Type B pancreatic cell (in vitro differentiated cells): ENCODE results near the gene KCNK6. TPM values are rescaled to one million over a fixed set of nuclear protein-coding genes. Genes with fewer than 3 reads are reported as not detected.

ENCODE experiments used
- DNase-seq: peaks from one replicate; pipeline ENCODE4 v3.0.0; 2021; ENCODE audit warnings: mixed read lengths; ENCODE audit not compliant: unreplicated experiment; ENCODE audit errors: extremely low spot score
- H3K27ac Mint-ChIP-seq: 2 replicates; pipeline ENCODE4 v1.8.0; 2021; ENCODE audit warnings: mild to moderate bottlenecking, mixed read lengths
- H3K27me3 Mint-ChIP-seq: 2 replicates; pipeline ENCODE4 v1.8.0; 2021; ENCODE audit warnings: mixed read lengths
- H3K36me3 Mint-ChIP-seq: 2 replicates; pipeline ENCODE4 v1.8.0; 2021; ENCODE audit warnings: mixed read lengths
- H3K4me1 Mint-ChIP-seq: one replicate; pipeline ENCODE4 v1.8.0; 2021; ENCODE audit warnings: mixed read lengths; ENCODE audit not compliant: unreplicated experiment
- H3K4me3 Mint-ChIP-seq: 2 replicates; pipeline ENCODE4 v1.8.0; 2021; ENCODE audit warnings: mild to moderate bottlenecking, mixed read lengths
- H3K9me3 Mint-ChIP-seq: 2 replicates; pipeline ENCODE4 v1.8.0; 2021; ENCODE audit warnings: mixed read lengths
- total RNA-seq: library from RNA; stranded (reverse); gene quantifications from 2 replicates; pipeline ENCODE4 v1.2.1, GENCODE V29; 2021; ENCODE audit warnings: low replicate concordance
- TF ChIP-seq, protein P1 (sequence below): fragments of 200-600 bp; sonication (generic); conservative IDR thresholded peaks from 2 replicates; pipeline ENCODE4 v1.5.0; 2021; ENCODE audit warnings: antibody characterized with exemption, mild to moderate bottlenecking

Gene KCNK6
- total RNA-seq, 1 donor from 2014 or later = 5.2 TPM

DNA sequence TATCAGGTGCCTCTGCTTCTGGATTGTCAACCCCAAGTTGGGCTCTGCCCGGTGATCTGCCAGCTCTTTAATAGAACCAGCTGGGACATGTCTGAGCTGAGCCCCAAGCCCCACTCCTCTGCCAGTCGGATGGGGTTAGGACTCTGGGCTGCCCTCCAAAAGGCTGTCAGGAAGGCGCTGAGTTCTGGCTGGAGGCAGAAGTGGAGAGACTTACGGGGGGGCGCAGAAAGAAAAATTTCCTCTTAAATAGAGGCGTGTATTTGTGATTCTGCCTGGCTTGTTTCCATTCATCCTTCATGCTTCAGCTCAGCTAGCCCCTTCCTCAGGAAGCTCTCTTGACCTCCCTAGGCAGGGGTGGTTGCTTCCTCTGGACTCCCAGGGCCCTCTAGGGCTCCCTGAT lies 985 bp upstream of the KCNK6 start:
- peaks cover 3% of the 10 kb centered on the region for H3K4me1 Mint-ChIP-seq
- peaks cover 5% of the 10 kb centered on the region for H3K36me3 Mint-ChIP-seq
- H3K4me3 Mint-ChIP-seq = peak overlapping the region; percentile 84
- peaks cover 56% of the 10 kb centered on the region for H3K27me3 Mint-ChIP-seq
- peak overlapping the region; percentile 21 for H3K27ac Mint-ChIP-seq
- no peaks in the 10 kb centered on the region for H3K9me3 Mint-ChIP-seq
- TF ChIP-seq, protein P1, sequence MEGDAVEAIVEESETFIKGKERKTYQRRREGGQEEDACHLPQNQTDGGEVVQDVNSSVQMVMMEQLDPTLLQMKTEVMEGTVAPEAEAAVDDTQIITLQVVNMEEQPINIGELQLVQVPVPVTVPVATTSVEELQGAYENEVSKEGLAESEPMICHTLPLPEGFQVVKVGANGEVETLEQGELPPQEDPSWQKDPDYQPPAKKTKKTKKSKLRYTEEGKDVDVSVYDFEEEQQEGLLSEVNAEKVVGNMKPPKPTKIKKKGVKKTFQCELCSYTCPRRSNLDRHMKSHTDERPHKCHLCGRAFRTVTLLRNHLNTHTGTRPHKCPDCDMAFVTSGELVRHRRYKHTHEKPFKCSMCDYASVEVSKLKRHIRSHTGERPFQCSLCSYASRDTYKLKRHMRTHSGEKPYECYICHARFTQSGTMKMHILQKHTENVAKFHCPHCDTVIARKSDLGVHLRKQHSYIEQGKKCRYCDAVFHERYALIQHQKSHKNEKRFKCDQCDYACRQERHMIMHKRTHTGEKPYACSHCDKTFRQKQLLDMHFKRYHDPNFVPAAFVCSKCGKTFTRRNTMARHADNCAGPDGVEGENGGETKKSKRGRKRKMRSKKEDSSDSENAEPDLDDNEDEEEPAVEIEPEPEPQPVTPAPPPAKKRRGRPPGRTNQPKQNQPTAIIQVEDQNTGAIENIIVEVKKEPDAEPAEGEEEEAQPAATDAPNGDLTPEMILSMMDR = no peak
- no peak for DNase-seq

DNA sequence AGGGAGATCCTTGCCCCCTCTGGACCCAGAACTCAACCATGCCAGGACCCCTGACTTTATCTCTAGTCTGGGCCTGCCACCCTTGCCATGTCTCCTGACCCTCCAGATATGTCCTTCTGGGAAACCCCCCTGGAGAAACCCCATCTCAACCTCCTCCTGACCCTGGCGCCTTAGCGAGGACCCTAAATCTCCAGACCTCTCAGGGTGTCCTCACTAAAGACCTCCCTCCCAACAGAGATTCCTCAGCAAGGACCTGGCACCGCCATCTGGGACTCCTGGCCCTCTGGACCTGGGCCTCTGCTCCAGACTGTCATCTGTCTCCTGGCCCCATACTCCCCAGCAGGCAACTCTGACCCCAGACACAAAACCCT lies 1.3 kb downstream of the KCNK6 start:
- DNase-seq = no peak
- peaks cover 56% of the 10 kb centered on the region for H3K27me3 Mint-ChIP-seq
- H3K27ac Mint-ChIP-seq = no peak overlapping the region
- H3K9me3 Mint-ChIP-seq = no peaks in the 10 kb centered on the region
- TF ChIP-seq, protein P1 = no peak
- H3K36me3 Mint-ChIP-seq = peaks cover 5% of the 10 kb centered on the region
- H3K4me3 Mint-ChIP-seq = peak overlapping the region; percentile 81
- H3K4me1 Mint-ChIP-seq = peaks cover 3% of the 10 kb centered on the region

DNA sequence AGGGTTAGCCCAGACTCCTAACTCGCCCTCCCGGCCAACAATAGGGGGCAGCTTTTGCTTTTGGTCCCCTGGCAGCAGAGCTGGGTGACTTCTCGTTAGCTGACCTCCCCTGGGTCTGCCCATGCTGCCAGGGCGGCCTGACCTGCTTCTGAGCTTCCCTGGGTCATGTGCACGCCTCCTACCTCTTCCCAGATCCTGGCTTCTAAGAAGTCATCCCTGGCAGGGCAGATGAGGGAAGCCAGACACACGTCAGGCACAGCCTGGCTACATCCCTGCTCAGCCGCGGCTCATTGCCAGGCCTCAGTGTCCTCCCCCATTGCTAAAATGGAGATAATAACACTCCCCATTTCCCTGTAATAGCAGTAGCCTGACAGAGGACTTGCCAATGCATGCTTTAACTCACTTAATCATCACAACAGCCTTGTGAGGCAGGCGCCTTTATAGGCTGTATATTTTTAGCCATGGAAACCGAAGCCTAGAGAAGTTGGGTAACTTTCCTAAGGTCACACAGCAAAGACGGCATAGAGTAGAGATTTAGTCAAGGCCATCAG lies 2.1 kb downstream of the KCNK6 start:
- no peak for DNase-seq
- no peaks in the 10 kb centered on the region for H3K9me3 Mint-ChIP-seq
- H3K4me1 Mint-ChIP-seq = no peaks in the 10 kb centered on the region
- peak overlapping the region; percentile 64 for H3K27ac Mint-ChIP-seq
- peaks cover 5% of the 10 kb centered on the region for H3K36me3 Mint-ChIP-seq
- peaks cover 53% of the 10 kb centered on the region for H3K27me3 Mint-ChIP-seq
- H3K4me3 Mint-ChIP-seq = peak overlapping the region; percentile 75
- TF ChIP-seq, protein P1 = no peak

DNA sequence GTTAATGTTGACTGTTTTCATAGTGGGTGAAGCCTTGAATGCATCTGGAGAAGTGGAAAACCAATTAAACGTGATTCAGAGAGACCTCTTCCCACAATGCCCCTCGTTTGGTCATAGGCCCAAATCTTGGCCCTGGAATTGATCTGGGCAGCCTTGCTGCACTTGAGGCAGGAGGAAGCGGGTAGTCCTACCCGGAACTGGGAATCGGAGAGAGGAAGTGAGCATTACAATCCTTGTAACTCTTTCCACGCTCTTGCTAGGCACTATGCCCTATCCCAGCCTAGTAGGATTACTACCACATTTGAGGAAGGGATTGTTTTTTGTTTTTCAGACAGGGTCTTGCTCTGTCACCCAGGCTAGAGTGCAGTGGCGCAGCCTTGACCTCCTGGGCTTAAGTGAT lies 3.6 kb downstream of the KCNK6 start:
- no peak for DNase-seq
- H3K27ac Mint-ChIP-seq = no peak overlapping the region
- no peak overlapping the region for H3K4me3 Mint-ChIP-seq
- no peaks in the 10 kb centered on the region for H3K4me1 Mint-ChIP-seq
- peaks cover 42% of the 10 kb centered on the region for H3K27me3 Mint-ChIP-seq
- H3K9me3 Mint-ChIP-seq = no peaks in the 10 kb centered on the region
- TF ChIP-seq, protein P1 = no peak
- peaks cover 5% of the 10 kb centered on the region for H3K36me3 Mint-ChIP-seq

DNA sequence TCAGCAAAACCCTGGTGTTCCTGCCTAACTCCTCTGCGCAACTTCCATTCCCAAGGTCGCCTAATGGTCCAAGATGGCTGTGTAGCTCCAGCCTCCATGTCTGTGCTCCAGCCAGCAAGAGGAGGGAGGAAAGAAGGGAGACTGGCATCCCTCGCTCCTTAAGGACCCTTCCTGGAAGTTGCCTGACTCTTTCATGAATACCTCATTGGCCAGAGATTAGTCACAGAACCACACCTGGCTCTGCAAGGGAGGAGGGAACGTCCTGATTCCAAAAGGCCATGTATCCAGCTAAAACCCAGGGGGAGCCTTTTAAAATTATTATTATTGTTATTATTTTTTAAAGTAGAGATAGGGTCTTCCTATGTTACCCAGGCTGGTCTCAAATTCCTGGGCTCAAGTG lies 4.8 kb downstream of the KCNK6 start:
- H3K4me3 Mint-ChIP-seq = no peak overlapping the region
- H3K9me3 Mint-ChIP-seq = no peaks in the 10 kb centered on the region
- DNase-seq = no peak
- peaks cover 5% of the 10 kb centered on the region for H3K36me3 Mint-ChIP-seq
- no peaks in the 10 kb centered on the region for H3K4me1 Mint-ChIP-seq
- TF ChIP-seq, protein P1 = no peak
- H3K27ac Mint-ChIP-seq = no peak overlapping the region
- H3K27me3 Mint-ChIP-seq = peaks cover 30% of the 10 kb centered on the region

DNA sequence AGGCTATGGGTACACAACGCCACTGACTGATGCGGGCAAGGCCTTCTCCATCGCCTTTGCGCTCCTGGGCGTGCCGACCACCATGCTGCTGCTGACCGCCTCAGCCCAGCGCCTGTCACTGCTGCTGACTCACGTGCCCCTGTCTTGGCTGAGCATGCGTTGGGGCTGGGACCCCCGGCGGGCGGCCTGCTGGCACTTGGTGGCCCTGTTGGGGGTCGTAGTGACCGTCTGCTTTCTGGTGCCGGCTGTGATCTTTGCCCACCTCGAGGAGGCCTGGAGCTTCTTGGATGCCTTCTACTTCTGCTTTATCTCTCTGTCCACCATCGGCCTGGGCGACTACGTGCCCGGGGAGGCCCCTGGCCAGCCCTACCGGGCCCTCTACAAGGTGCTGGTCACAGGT lies 6.9 kb downstream of the KCNK6 start:
- H3K9me3 Mint-ChIP-seq = no peaks in the 10 kb centered on the region
- peaks cover 5% of the 10 kb centered on the region for H3K36me3 Mint-ChIP-seq
- H3K4me3 Mint-ChIP-seq = no peak overlapping the region
- H3K27ac Mint-ChIP-seq = no peak overlapping the region
- H3K4me1 Mint-ChIP-seq = no peaks in the 10 kb centered on the region
- no peak for DNase-seq
- TF ChIP-seq, protein P1 = no peak
- peaks cover 12% of the 10 kb centered on the region for H3K27me3 Mint-ChIP-seq
